ENCODE data around the gene CPN1.

Gene CPN1

DNA sequence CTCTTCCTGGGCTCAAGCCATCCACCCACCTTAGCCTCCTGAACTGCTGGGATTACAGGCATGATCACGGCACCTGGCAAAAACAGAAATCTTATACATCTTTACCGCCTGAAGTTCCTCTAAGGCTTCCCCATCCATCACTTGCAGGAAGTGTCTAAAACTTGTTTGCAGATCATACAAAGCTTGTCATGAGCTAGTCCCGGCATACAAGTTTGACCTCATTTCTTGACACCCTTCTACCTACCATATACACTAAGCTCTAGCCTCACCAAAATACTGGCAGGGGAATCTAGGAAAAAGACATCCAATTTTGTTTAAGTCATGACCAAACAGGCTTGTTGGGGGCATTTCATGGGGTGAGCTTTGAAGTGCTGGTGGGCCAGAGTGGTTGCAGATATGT lies 86.4 kb downstream of the CPN1 start:
- DNase-seq = no peak

GRCh38 chr10:99994801-99995200 lies 86.9 kb downstream of the CPN1 start:
- DNase-seq = no peak

- peak; percentile 6 to 39 for DNase-seq
Observed at GRCh38 chr10:99993701-99994689, 87.7 kb downstream of the CPN1 start.

Data from NCI-H187 (cell line).